Cardiac septum (tissue), 1 donor: Measurements from ENCODE around the gene TLL2. TPM values are rescaled to one million over a fixed set of nuclear protein-coding genes. Genes with fewer than 3 reads are reported as not detected.

ENCODE experiments used
- DNase-seq: peaks from one replicate; pipeline ENCODE4 v3.0.0-alpha.2; 2020; ENCODE audit warnings: low spot score
- intact Hi-C: fragments of 100-400 bp; cut with DNase I; formaldehyde crosslinking; loops from one replicate; pipeline ENCODE4 v1.14.0; 2022
- total RNA-seq: library from RNA; stranded (reverse); fragmentation: NEBNext Ultra II Directional; extraction: Animal tissue kit (Norgen Biotek cat#: 25700); gene quantifications from one replicate; pipeline ENCODE4 v1.2.1, GENCODE V29; 2021
- donor health status: DM: no; HTN: no; CAD: no.

Gene TLL2
- total RNA-seq, 1 donor from 2014 or later, result 3.8 TPM

DNA sequence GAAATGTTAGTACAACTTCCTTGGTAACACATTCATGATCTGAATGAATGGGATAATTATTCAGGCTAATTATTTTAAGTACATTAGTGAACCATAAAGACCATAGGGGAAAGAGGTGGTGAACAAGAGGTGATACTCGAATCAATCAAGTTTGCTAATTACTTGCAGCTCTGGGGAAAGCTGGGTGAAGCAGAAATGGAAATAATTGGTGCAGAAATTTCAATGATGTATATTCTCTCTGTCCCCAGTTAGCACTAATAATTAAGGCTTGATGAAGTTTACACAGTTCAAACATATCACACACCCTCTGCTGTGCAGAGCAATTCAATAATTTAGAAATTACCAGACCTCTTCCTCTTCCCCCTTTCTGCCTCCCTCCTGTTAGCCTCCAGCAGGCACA, 105.5 kb downstream of the TLL2 start:
- intact Hi-C loops, result no loop called here

DNA sequence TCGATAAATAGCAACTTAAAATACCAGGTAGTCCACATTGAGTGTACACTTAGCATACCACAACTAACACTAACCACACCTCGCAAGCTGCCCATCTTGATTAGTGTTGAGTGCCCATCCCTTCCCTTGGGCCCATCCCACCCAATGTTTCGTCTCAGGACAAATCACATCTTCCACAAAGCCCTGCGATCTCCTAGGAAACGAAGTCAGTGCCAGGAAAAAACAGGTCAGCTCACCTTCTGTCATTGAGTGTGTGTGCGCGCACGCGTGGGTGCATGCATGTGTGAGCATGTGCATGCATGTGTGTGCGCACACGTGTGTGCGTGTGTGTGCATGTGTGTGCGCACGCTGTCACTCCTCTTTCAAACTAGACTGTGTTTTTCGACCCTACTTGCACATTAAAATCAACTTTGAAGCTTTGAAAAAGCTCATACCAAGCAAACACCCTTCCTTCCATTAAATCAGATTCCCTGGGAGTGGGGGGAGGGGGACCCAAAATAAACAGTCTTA, 106.1 kb downstream of the TLL2 start:
- peak; percentile 43 for DNase-seq

More for the DNA sequence above, 105.5 kb downstream of the TLL2 start:
- DNase-seq, result no peak

DNA sequence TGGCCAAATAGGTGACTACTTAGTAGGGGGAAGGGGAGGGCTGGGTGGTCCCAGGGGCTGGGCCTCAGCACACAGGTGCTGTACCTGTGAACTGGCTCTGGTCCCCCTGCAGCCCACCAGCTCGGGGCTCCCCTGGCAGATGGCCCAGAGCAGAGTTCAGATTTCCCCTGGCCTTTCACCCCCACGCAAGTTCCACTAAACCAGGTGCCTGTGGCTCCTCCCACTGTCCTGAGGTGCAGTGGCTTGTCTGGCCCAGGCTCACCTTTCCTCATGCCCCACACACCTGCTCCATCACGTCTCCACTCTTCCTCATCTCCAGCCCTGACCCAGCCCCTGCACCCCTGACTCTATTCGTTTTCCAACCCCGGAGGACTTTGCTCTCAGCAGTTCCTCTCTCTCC, 107.6 kb downstream of the TLL2 start:
- peak; percentile 31 for DNase-seq
- intact Hi-C loops, result no loop called here

More for the DNA sequence above, 106.1 kb downstream of the TLL2 start:
- intact Hi-C loops, result no loop called here

DNA sequence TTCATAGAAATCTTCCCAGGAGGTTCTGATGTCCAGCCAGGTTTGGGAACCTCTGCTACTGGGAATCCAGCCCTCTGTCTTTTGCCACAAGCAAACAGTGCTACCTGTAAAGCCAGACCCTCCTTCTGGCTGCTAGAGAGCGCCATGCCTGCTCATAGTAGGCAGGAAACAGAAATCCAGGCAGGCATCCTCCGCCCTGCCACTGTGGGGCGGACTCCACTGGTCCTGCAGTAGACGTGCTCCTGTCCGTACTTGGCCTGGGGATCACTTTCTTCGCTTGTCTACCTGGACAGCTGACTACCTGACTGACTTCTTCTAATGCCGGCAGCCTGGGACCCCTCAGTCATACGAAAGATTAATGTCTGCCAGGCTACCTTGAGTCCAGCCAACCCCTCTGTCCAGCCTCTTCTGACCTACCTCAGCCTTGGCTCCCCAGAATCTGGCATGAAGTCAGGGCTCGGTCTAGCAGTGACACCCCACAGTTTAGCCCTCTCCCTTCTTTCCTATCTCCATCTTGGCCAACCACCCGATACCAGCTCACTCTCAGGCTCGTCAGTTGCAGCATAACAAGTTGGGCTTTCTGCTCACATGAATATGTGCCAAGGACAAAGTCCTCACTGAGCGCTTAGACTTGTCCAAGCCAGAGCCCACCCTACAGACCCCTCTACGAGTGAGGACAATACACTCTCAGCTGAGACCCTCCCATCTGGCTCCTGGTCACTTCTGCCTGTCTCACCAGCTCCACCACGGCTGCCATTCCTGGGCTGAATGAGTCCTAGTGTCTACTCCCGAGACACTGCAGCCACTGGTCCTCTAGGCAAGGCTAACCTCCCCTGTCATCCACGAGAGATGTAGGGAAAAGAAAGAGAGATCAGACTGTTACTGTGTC, 111.1 kb downstream of the TLL2 start:
- peak; percentile 47 for DNase-seq
- intact Hi-C loops, result no loop called here

DNA sequence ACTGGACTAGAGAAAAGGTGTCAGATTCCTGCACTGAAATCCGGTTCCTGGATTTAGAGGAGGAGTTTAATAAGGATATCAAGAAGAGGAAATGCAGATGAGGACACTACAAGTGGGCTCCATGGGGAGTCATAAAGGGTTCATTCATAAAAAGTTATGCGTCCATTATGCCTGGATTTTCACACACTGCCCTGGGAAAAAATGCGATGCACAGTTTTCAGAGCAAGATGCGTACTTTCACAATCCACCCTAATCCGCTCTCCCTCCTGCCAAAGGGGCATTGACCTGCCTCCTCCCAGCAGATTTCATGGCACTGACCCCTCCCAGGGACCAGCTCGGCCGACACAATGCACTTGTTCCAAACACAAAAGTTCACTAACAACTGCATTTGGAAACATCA, 112.7 kb downstream of the TLL2 start:
- DNase-seq, result peak; percentile 36
- intact Hi-C loops, result no loop called here

DNA sequence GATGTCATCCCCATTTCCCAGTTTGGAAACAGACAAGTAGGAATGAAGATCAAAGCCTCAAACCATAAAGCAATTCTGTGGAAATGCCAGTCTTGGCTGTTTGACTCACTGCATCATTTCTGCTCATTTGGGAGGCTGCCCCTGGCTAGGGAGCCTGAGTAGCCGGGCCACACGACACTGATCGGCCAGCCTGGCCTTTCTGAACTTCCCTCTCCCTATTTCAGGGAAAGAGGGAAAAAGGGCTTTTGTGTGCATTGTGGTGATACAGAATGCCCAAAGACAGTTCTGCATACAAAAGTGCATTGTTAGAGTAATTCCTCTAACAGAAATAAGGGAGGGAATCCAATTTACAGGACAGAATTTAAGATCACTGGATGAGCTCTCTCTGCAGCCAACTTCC, 113.3 kb downstream of the TLL2 start:
- no peak for DNase-seq
- intact Hi-C loops, result no loop called here

DNA sequence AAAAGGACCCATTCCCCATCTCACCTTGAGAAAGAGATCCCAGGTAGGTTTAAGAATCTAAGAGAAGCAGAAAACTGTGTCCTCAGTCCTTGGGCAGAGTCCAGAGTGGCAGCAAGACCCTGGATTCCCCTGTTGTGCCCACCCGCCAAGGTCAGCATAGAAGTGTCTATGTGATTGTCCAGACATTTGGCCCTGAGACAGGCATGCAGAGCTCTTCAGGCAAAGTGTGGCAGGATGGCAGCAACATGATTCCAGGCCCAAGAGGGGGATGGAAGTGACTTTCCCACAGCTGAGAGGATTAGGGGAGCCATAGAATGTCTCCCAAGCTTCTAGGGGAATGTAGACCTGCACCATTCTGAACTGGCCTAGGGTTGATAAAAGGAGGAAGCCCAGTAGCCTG, 115.8 kb downstream of the TLL2 start:
- intact Hi-C loops, result loop anchor here (2.0 to 10.0 kb wide), 5 partner anchors 15 to 629 kb away; partner anchors contain the start of gene TLL2
- DNase-seq, result no peak

DNA sequence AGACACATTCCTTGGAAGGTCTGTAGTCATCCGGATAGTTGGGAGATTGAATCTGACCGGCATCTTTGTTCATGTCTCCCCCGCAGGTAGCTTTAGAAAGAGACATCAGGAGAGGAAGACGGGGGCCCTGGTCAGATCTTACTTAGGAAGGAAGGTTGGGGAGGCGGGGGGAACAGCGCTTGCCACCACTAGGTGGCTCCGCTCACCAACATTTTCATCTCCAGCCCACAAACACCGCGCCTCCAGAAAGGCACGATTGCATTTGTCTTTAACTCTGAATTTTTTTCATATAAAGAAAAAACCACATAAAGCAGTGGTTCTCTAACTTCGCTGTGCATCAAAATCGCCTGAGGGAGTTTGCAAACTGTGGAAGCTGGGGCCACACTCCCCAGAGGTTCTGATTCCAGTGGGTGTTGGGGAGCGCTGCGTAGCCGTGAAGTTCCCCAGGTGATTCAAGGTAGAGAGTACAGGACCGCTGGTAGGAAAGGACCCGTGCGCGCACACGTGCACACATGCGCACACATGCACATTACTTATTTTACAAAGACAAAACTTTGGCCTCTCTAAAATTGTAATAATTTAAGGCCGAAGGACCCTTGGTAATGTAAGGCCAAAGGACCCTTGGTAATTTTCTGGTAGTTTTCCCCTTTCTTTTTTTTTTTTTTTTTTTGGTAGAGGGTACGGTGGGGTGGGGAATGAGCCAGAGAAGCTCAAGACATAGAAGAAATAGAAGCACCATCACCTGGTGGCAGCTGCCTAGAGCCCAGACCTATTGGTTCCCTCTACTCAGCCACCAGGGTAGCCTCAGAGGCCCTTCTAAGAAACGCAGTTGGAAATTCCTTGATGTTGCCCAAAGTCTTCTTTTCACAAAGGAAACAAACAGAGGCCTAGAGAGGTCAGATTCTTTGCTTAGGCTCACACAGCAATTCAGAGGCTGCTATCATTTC, 117.5 kb downstream of the TLL2 start:
- no peak for DNase-seq
- intact Hi-C loops, result loop anchor here (2.0 to 10.0 kb wide), 5 partner anchors 17 to 631 kb away; partner anchors contain the start of gene TLL2

DNA sequence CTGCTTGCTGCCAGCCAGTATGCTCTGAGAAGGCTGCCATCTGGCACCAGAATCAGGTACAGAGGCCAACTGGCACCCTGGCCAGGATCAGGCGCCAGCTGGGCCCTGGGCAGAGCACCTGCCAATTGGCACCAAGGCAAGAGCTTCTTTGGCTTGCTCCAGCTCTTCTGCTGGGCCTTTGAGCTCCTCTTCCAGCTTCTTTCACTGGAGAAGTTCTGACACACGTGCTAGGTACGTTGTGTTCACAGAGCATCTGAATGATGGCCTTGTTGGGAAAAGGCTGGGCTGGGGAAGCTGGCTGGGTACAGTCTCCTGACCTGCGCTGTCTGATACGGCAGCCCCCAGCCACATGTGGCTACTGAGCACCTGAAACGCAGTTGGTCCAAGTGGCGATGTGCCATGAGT, 123.3 kb downstream of the TLL2 start:
- peak; percentile 85 for DNase-seq
- intact Hi-C loops, result loop anchor here (10.0 kb wide), 2 partner anchors 224 to 354 kb away; no protein-coding TSS in a partner anchor

DNA sequence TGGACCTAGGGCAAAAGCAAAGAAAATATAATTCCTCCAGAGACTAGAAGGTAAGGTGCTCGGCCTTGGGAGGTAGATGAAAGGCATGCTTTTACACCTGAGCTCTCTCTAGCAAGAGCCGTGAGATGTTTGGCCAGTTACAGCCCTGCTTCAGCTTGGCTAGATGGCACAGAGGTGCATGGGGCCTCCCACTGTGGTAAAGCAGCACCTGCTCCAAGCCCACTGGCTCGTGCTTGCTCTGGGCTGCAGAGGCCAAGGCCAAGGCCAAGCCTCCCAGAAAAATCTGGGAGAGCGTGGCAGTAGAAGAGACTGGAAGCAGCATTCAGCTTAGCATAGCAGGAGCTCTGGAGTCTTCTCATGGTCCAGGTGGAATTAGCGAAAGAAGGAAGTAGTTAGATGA, 123.9 kb downstream of the TLL2 start:
- intact Hi-C loops, result loop anchor here (10.0 kb wide), 2 partner anchors 225 to 355 kb away; no protein-coding TSS in a partner anchor

DNA sequence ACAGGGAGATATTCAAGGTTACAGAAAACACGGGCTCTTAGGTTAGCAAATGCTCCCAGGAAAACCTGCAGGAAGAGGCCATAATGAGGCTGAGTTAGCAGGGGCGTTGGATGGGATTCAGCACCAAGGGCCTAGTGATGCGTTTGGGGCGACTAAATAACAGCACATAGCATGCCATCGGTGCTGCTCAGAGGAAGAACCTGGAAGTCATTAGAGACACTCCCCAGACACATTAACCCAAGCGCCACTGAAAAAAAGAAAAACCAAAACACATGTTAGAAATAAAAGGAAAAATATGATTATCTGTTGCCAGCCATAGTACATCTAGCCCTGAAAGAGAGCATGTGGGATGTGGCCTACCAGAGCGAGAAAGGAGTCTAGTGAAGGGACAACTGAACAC, 126.1 kb downstream of the TLL2 start:
- no peak for DNase-seq
- intact Hi-C loops, result no loop called here

More for the DNA sequence above, 123.9 kb downstream of the TLL2 start:
- no peak for DNase-seq

DNA sequence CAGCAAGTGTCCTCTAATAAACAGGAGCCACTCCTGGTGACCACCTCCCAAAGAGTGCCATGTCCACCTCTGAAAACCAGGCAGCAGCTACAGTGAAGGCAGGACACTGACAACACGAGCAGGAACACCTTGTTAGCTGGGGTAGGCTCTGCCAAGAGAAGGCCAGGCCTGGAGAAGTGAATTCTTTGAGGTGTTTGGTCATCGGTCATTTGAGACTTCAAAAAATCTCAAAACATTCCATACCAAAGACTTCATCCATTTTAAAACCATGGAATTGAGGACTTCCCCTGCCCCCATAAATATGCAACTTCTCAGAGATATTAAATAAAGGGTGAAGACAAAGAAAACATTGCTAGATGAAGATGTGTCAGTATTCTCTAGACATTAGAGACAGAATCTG, 126.6 kb downstream of the TLL2 start:
- DNase-seq, result no peak
- intact Hi-C loops, result no loop called here

DNA sequence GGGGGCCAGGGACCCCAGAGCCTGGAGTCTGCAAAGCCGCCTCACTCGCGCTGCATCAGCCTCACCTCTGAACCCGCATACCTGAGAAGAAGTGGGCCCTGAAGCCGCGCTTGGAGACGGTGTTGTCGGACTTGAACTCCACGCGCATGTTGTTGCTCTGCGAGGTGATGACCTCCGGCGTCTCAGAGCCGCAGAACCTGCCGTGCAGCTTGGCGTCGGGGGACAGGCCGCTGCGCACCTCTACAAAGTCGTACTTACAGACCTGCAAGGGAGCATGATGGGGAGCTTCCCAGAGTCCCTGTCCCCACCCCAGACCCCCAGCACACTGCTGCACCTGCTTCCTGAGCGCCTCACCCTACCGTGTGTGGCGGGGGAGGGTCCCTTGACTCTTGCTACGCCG, 129.2 kb downstream of the TLL2 start:
- DNase-seq, result no peak
- intact Hi-C loops, result no loop called here

DNA sequence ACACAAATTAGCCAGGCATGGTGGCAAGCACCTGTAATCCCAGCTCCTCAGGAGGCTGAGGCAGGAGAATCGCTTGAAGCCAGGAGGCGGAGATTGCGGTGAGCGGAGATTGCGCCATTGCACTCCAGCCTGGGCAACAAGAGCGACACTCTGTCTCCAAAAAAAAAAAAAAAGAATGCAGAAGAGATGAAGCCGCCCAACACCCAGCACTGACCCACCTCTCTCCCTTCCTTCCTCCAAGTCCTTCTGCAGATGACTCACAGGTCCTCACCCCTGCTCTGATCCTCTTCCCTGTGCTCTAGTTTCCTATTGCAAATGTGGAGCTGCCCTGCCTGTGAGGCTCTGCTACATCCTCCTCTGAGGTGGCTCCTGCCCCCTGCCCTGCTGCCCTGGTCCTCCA, 132.9 kb downstream of the TLL2 start:
- DNase-seq, result no peak
- intact Hi-C loops, result no loop called here

DNA sequence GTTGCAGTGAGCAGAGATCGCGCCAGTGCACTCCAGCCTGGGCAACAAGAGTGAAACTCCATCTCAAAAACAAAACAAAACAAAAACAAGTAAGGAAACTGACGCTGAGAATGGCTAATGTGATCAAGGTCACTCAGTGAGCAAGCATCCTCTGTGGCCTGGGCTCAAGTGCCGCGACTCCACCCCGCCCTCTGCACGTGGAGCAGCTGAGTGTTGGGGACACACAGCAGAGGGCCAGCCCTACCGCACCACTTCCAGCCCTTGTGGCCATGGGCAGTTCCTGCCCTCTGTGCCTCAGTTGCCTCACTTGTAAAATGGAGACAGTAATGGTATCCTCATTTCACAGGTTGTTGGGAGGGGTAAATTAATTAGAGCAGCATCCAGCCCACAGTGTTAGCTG, 134.0 kb downstream of the TLL2 start:
- intact Hi-C loops, result loop anchor here (5.0 kb wide), 1 partner anchor 133 kb away; the partner anchor contains the start of gene TLL2
- no peak for DNase-seq

DNA sequence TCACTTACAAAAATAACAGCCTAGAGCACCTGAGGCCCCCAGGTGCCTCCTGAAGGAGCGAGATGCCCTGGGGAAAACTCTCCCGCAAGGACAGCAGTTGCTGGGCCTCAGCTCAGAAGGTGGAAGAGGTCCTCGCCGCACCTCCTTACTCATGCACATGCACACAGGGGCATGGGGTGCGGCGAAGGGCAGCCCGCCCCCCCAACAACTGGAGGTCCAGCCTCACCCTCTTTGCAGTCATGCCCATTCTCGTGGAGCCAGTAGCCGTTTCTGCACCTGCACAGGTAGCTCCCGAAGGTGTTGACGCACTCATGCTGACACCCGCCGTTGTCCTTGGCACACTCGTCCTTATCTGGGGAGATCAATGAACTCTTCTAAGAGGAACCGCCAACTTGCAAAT, 135.0 kb downstream of the TLL2 start:
- intact Hi-C loops, result loop anchor here (5.0 kb wide), 1 partner anchor 134 kb away; the partner anchor contains the start of gene TLL2
- peak; percentile 39 for DNase-seq

DNA sequence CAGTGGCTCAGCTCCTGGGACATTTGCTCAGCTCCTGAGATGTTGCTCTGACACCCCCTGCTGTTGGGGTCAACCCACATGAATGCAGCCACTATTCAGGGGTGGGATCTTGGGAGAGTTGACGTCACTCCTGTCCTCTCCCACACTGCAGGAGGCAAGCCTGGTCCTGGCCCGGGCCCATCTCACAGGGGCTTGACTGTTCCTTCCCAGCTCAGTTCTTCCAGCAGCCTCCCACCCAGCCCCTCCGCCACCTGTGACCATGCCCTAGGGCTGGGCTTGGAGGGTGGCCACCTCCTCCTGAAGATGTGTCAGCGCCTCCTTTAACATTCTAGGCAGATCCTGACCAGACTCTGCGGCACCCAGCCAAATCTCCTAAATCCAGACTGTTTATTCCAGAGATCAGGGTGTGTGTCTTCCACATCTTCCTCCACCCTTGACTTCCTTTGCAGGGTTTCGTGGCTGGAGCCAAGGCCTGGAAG, 135.9 kb downstream of the TLL2 start:
- DNase-seq, result peak; percentile 75
- intact Hi-C loops, result loop anchor here (5.0 kb wide), 1 partner anchor 134 kb away; the partner anchor contains the start of gene TLL2

DNA sequence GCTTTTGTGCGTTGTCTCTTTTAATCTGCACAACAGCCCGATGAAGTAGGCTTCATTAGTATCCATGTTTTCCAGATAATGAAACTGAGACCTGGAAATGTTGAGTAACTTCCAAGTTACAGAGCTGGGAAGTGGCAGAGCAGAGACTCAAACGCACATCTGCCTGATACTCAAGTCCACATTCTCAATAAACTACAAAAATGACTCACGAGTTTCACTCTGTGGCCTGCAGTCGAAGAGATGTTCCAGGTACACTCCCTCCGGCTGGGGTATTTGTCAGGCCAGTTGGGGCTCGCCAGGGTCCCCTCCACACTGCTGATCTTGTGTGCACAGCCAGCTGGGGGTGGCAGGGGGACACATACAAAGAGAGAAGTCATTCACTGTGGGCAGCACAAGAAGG, 137.2 kb downstream of the TLL2 start:
- peak; percentile 15 for DNase-seq
- intact Hi-C loops, result loop anchor here (5.0 kb wide), 1 partner anchor 136 kb away; the partner anchor contains the start of gene TLL2
